OCI-LY1 (cell line): ENCODE measurements around the gene PRRX1.

Source experiments
- EZH2 ChIP-seq: fragments of 200-600 bp; sonication (generic), shearing (Covaris generic); IDR thresholded peaks from 2 replicates; pipeline ENCODE4 v1.8.0; 2017; ENCODE audit warnings: borderline replicate concordance, mixed run types, mild to moderate bottlenecking, antibody characterized with exemption, low read length, moderate library complexity, mixed read lengths
- TF ChIP-seq, protein P1 (sequence below): fragments of 200-600 bp; sonication (generic), shearing (Covaris generic); IDR thresholded peaks from 2 replicates; pipeline ENCODE4 v1.5.1; 2017; ENCODE audit warnings: mild to moderate bottlenecking, antibody characterized with exemption, low read length, moderate library complexity, mixed read lengths

GRCh38 chr1:170716835-170717429, 53.0 kb downstream of the PRRX1 start:
- TF ChIP-seq, protein P1, sequence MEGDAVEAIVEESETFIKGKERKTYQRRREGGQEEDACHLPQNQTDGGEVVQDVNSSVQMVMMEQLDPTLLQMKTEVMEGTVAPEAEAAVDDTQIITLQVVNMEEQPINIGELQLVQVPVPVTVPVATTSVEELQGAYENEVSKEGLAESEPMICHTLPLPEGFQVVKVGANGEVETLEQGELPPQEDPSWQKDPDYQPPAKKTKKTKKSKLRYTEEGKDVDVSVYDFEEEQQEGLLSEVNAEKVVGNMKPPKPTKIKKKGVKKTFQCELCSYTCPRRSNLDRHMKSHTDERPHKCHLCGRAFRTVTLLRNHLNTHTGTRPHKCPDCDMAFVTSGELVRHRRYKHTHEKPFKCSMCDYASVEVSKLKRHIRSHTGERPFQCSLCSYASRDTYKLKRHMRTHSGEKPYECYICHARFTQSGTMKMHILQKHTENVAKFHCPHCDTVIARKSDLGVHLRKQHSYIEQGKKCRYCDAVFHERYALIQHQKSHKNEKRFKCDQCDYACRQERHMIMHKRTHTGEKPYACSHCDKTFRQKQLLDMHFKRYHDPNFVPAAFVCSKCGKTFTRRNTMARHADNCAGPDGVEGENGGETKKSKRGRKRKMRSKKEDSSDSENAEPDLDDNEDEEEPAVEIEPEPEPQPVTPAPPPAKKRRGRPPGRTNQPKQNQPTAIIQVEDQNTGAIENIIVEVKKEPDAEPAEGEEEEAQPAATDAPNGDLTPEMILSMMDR, result no peak
- TF ChIP-seq EZH2, result no peak
